HEK293 (cell line): ENCODE measurements around the gene PCDH1.

ENCODE experiments used
- CTCF ChIA-PET: fragments of 350-600 bp; formaldehyde crosslinking; extraction: SDS; loops from one replicate; lab custom pipeline; 2021; ENCODE audit warnings: antibody characterized with exemption; lab: Yijun Ruan, JAX
- POLR2A ChIA-PET: fragments of 300-600 bp; formaldehyde crosslinking; extraction: SDS; loops from one replicate; lab custom pipeline; 2020; ENCODE audit warnings: antibody characterized with exemption, inconsistent platforms; lab: Yijun Ruan, JAX
- H3K27ac ChIP-seq: fragments of 200-500 bp; sonication (Bioruptor generic); 2 replicates; pipeline ENCODE4 v1.5.1; 2014; ENCODE audit warnings: low read depth, low read length, control low read depth, inconsistent platforms; ENCODE audit errors: extremely low read depth
- H3K36me3 ChIP-seq, 2 experiments: fragments of 200-500 bp in 1 of 2; sonication (Bioruptor generic) in 1 of 2; 1 replicate in 1 of 2; 2 replicates in 1 of 2; pipeline ENCODE4 v1.5.1; 2014 to 2017; ENCODE audit warnings: inconsistent platforms in 2 of 2, low read length in 2 of 2; ENCODE audit not compliant: control insufficient read depth in 2 of 2, insufficient read depth in 1 of 2
- H3K4me1 ChIP-seq: fragments of 200-500 bp; sonication (Bioruptor generic); 2 replicates; pipeline ENCODE4 v1.5.1; 2014; ENCODE audit warnings: mild to moderate bottlenecking, low read length, inconsistent platforms; ENCODE audit not compliant: control insufficient read depth, insufficient read depth
- H3K4me3 ChIP-seq: 2 replicates; pipeline ENCODE4 v1.5.1; 2011; ENCODE audit warnings: low read depth, mild to moderate bottlenecking, control low read depth, low read length, moderate library complexity
- H3K9me3 ChIP-seq: fragments of 200-500 bp; sonication (Bioruptor generic); 2 replicates; pipeline ENCODE4 v1.5.1; 2014; ENCODE audit warnings: low read depth, low read length, inconsistent platforms; ENCODE audit not compliant: control insufficient read depth, insufficient read depth
- GLIS2 ChIP-seq: fragments of 450-650 bp; formaldehyde crosslinking; IDR thresholded peaks from 2 replicates; pipeline ENCODE4 v1.5.1; 2016; ENCODE audit warnings: missing biosample characterization, missing genetic modification characterization
- INSM2 ChIP-seq: fragments of 450-650 bp; formaldehyde crosslinking; IDR thresholded peaks from 2 replicates; pipeline ENCODE4 v1.5.1; 2016; ENCODE audit warnings: missing biosample characterization, missing genetic modification characterization
- KLF7 ChIP-seq: fragments of 450-650 bp; formaldehyde crosslinking; IDR thresholded peaks from 2 replicates; pipeline ENCODE4 v1.5.1; 2016; ENCODE audit warnings: missing biosample characterization, missing genetic modification characterization, borderline replicate concordance
- KLF9 ChIP-seq: fragments of 450-650 bp; formaldehyde crosslinking; IDR thresholded peaks from 2 replicates; pipeline ENCODE4 v1.5.1; 2016; ENCODE audit warnings: missing biosample characterization, missing genetic modification characterization, low read depth
- OVOL3 ChIP-seq: fragments of 450-650 bp; formaldehyde crosslinking; IDR thresholded peaks from 2 replicates; pipeline ENCODE4 v1.5.1; 2016; ENCODE audit warnings: missing biosample characterization, missing genetic modification characterization
- PATZ1 ChIP-seq: fragments of 450-650 bp; formaldehyde crosslinking; IDR thresholded peaks from 2 replicates; pipeline ENCODE4 v1.5.1; 2016; ENCODE audit warnings: missing biosample characterization, missing genetic modification characterization
- PRDM6 ChIP-seq: fragments of 450-650 bp; formaldehyde crosslinking; IDR thresholded peaks from 2 replicates; pipeline ENCODE4 v1.5.1; 2017; ENCODE audit warnings: missing biosample characterization, missing genetic modification characterization
- YY1 ChIP-seq: fragments of 450-650 bp; formaldehyde crosslinking; IDR thresholded peaks from 2 replicates; pipeline ENCODE4 v1.5.1; 2018; ENCODE audit warnings: missing biosample characterization, missing genetic modification characterization
- ZBTB7A ChIP-seq: fragments of 450-650 bp; formaldehyde crosslinking; IDR thresholded peaks from 2 replicates; pipeline ENCODE4 v1.5.1; 2016; ENCODE audit warnings: low read depth, missing biosample characterization, missing genetic modification characterization
- ZFP37 ChIP-seq: fragments of 450-650 bp; formaldehyde crosslinking; IDR thresholded peaks from 2 replicates; pipeline ENCODE4 v1.5.1; 2016; ENCODE audit warnings: missing biosample characterization, missing genetic modification characterization
- ZNF146 ChIP-seq: fragments of 450-650 bp; formaldehyde crosslinking; IDR thresholded peaks from 2 replicates; pipeline ENCODE4 v1.5.1; 2016; ENCODE audit warnings: missing biosample characterization, missing genetic modification characterization
- ZNF155 ChIP-seq: fragments of 450-650 bp; formaldehyde crosslinking; IDR thresholded peaks from 2 replicates; pipeline ENCODE4 v1.5.1; 2016; ENCODE audit warnings: missing biosample characterization, missing genetic modification characterization
- ZNF169 ChIP-seq: fragments of 450-650 bp; formaldehyde crosslinking; IDR thresholded peaks from 2 replicates; pipeline ENCODE4 v1.5.1; 2016; ENCODE audit warnings: missing biosample characterization, missing genetic modification characterization
- ZNF2 ChIP-seq: fragments of 450-650 bp; formaldehyde crosslinking; IDR thresholded peaks from 2 replicates; pipeline ENCODE4 v1.5.1; 2016; ENCODE audit warnings: missing biosample characterization, missing genetic modification characterization
- ZNF391 ChIP-seq: fragments of 450-650 bp; formaldehyde crosslinking; IDR thresholded peaks from 2 replicates; pipeline ENCODE4 v1.5.1; 2016; ENCODE audit warnings: low read depth, missing biosample characterization, missing genetic modification characterization, borderline replicate concordance
- ZNF473 ChIP-seq: fragments of 450-650 bp; formaldehyde crosslinking; IDR thresholded peaks from 2 replicates; pipeline ENCODE4 v1.5.1; 2017; ENCODE audit warnings: missing biosample characterization, missing genetic modification characterization
- ZNF600 ChIP-seq: fragments of 450-650 bp; formaldehyde crosslinking; IDR thresholded peaks from 2 replicates; pipeline ENCODE4 v1.5.1; 2016; ENCODE audit warnings: missing biosample characterization, missing genetic modification characterization
- ZNF623 ChIP-seq: fragments of 450-650 bp; formaldehyde crosslinking; IDR thresholded peaks from 2 replicates; pipeline ENCODE4 v1.5.1; 2016; ENCODE audit warnings: missing biosample characterization, missing genetic modification characterization
- ZNF645 ChIP-seq: fragments of 450-650 bp; formaldehyde crosslinking; IDR thresholded peaks from 2 replicates; pipeline ENCODE4; 2016; ENCODE audit warnings: missing biosample characterization, missing genetic modification characterization
- ZNF664 ChIP-seq: fragments of 450-650 bp; formaldehyde crosslinking; IDR thresholded peaks from 2 replicates; pipeline ENCODE4 v1.5.1; 2016; ENCODE audit warnings: missing biosample characterization, missing genetic modification characterization
- ZNF692 ChIP-seq: fragments of 450-650 bp; formaldehyde crosslinking; IDR thresholded peaks from 2 replicates; pipeline ENCODE4 v1.5.1; 2016; ENCODE audit warnings: missing biosample characterization, missing genetic modification characterization
- ZNF701 ChIP-seq: fragments of 450-650 bp; formaldehyde crosslinking; IDR thresholded peaks from 2 replicates; pipeline ENCODE4 v1.5.1; 2016; ENCODE audit warnings: missing biosample characterization, missing genetic modification characterization
- ZNF768 ChIP-seq: fragments of 450-650 bp; formaldehyde crosslinking; IDR thresholded peaks from 2 replicates; pipeline ENCODE4 v1.5.1; 2018; ENCODE audit warnings: missing biosample characterization, mild to moderate bottlenecking, missing genetic modification characterization
- ZNF791 ChIP-seq: fragments of 450-650 bp; formaldehyde crosslinking; IDR thresholded peaks from 2 replicates; pipeline ENCODE4 v1.5.1; 2016; ENCODE audit warnings: missing biosample characterization, missing genetic modification characterization

Gene PCDH1

GRCh38 chr5:141877356-141878185 lies 639 bp downstream of the PCDH1 start (continued):
- 0 out of 2 replicates have a peak, but pooled peaks have one; percentile 6 for TF ChIP-seq ZNF791 (tag by site-specific recombination)
- TF ChIP-seq ZNF600 (tag by site-specific recombination) = peak; percentile 80
- peak; percentile 50; the same call in 1 of the 2 replicates for TF ChIP-seq ZFP37 (tag by site-specific recombination)
- peak; percentile 56; the same call in 1 of the 2 replicates for TF ChIP-seq ZBTB7A (tag by site-specific recombination)
- no peak; the same call in 1 of the 2 replicates for TF ChIP-seq ZNF623 (tag by site-specific recombination)
- TF ChIP-seq PRDM6 (tag by site-specific recombination) = no peak
- peak; percentile 22; the same call in 1 of the 2 replicates for TF ChIP-seq KLF9
- no peak for TF ChIP-seq ZNF146 (tag by site-specific recombination)
- peak; percentile 92; the same call in 1 of the 2 replicates for TF ChIP-seq ZNF2
- TF ChIP-seq ZNF701 (tag by site-specific recombination) = no peak
- TF ChIP-seq YY1 (tag by site-specific recombination) = peak; percentile 48; the same call in 1 of the 2 replicates
- TF ChIP-seq ZNF645 (tag by site-specific recombination) = no peak
- no peak for TF ChIP-seq ZNF155
- TF ChIP-seq INSM2 (tag by site-specific recombination) = 0 out of 2 replicates have a peak, but pooled peaks have one; percentile 4
- TF ChIP-seq ZNF391 (tag by site-specific recombination) = peak; percentile 20; the same call in 1 of the 2 replicates
- no peak for TF ChIP-seq ZNF768 (tag by site-specific recombination)

GRCh38 chr5:141876628-141877355 lies 1.4 kb downstream of the PCDH1 start:
- ChIA-PET POLR2A (interaction anchor here (1.3 kb wide), 1 partner anchor 47 kb away, joined by 6 read pairs; the partner anchor contains the start of gene DELE1), CTCF (interaction anchor here (0.6 to 10.1 kb wide), 7 partner anchors 14 to 183 kb away, joined by 3 to 104 read pairs (median 10); no protein-coding TSS in a partner anchor)
- Histone ChIP-seq H3K9me3 (no peaks in the 10 kb centered on the region), H3K27ac (no peak overlapping the region; the same call in 1 of the 2 replicates), H3K4me1 (peaks cover 8% of the 10 kb centered on the region), H3K36me3 (no peaks in the 10 kb centered on the region), H3K4me3 (peak overlapping the region; percentile 38; the same call in 1 of the 2 replicates)
- TF ChIP-seq GLIS2 (tag by site-specific recombination) = peak; percentile 13; the same call in 1 of the 2 replicates
- no peak for TF ChIP-seq ZNF473 (tag by site-specific recombination)
- TF ChIP-seq PATZ1 = peak; percentile 73
- TF ChIP-seq ZNF664 (tag by site-specific recombination) = 0 out of 2 replicates have a peak, but pooled peaks have one; percentile 62
- no peak for TF ChIP-seq ZNF169
- TF ChIP-seq KLF7 (tag by site-specific recombination) = 0 out of 2 replicates have a peak, but pooled peaks have one; percentile 47
- peak; percentile 41 for TF ChIP-seq ZNF692 (tag by site-specific recombination)
- no peak for TF ChIP-seq OVOL3
- peak; percentile 32; the same call in 1 of the 2 replicates for TF ChIP-seq INSM2 (tag by site-specific recombination)
